Occipital lobe (tissue), 2 donors: Measurements from ENCODE around the gene ALPG. TPM values are rescaled to one million over a fixed set of nuclear protein-coding genes. Genes with fewer than 3 reads are reported as not detected.
"Not testable (repeated sequence)": the region's sequence is repeated elsewhere in the genome, so short reads cannot be mapped to it uniquely, and the experiment has no call there.

Experiments
- DNase-seq: peaks from one replicate; lab custom pipeline; 2025; lab: John Stamatoyannopoulos, UW
- total RNA-seq: library from RNA; depleted of rRNA; stranded (reverse); fragments of >200 nt; gene quantifications from one replicate; pipeline ENCODE4 v1.2.3, GENCODE V29; 2014

Gene ALPG
- total RNA-seq, 1 donor from 2014 or later: not detected

DNA sequence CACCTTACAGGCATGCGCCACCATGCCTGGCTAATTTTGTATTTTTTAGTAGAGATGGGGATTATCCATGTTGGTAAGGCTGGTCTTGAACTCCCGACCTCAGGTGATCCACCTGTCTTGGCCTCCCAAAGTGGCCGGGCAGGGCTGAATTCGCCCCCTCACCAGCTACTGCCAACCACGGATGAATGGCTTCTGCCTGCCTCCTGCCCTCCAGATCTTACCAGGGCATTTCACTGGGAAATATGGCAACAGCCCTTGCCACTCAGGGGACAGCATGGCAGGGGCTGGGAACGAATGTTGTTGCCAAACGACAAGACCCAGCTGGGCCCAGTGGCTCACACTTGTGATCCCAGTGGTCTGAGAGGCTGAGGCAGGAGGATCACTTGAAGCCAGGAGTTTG, 29.9 kb upstream of the ALPG start:
- no peak for DNase-seq

- DNase-seq: no peak
Measured at GRCh38 chr2:232377319-232377718, 29.3 kb upstream of the ALPG start.

DNA sequence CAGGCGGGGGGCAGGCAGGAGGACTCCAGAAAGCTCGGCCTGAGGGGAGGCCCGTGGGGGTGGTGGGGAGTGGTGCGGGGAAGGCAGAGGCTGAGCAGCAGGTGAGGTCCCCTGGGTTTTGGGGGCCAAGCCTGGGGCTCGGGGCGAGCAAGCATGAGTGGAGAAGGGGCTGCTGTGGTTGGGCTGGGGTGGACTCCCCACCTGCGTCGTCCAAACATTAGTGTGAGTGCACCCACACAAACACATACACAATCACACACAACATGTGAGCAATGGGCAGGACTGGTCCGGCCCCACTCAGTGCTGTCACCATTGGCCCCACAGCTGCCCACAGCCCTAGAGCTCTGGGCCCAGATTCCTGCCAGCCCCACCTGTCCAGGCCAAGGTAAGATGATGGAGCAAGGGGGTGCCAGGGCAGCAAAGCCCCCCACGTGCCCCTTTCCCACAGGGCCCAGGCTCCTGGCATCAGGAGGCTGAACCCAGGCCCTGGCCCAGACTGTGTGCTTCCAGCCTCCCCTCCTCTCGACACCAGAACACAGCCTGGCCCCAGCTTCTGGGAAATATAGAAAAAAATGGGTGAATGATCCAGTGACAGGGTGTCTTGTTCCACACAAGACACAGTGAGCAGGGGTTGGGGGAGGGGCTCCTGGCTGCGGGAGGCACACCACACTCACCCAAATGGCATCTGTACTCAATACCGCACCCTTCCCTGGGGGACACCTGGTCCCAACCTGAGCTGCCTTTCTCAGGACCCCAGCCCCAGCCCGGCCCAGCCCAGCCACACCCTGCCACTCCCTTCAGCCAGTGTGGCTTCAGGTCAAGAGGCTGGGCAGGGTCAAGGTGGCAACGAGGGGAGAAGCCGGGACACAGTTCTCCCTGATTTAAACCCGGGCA, 28.6 kb upstream of the ALPG start:
- no peak for DNase-seq

DNA sequence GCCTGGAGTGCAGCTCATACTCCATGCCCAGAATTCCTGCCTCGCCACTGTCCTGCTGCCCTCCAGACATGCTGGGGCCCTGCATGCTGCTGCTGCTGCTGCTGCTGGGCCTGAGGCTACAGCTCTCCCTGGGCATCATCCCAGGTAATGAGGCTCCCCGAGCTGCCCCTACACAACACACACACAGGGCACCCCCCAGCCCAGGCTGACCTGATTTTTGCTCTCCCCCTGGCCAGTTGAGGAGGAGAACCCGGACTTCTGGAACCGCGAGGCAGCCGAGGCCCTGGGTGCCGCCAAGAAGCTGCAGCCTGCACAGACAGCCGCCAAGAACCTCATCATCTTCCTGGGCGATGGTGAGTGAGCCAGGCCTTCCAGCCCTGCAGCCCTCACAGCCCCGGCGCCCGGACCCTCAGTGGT, 27.9 kb upstream of the ALPG start, which contains the start of gene ALPP:
ALPP (plus strand) TSS at position 17 of the 417 bp plus-strand sequence; CDS start at position 69, 52 bp downstream.
- DNase-seq: not testable (repeated sequence)

DNA sequence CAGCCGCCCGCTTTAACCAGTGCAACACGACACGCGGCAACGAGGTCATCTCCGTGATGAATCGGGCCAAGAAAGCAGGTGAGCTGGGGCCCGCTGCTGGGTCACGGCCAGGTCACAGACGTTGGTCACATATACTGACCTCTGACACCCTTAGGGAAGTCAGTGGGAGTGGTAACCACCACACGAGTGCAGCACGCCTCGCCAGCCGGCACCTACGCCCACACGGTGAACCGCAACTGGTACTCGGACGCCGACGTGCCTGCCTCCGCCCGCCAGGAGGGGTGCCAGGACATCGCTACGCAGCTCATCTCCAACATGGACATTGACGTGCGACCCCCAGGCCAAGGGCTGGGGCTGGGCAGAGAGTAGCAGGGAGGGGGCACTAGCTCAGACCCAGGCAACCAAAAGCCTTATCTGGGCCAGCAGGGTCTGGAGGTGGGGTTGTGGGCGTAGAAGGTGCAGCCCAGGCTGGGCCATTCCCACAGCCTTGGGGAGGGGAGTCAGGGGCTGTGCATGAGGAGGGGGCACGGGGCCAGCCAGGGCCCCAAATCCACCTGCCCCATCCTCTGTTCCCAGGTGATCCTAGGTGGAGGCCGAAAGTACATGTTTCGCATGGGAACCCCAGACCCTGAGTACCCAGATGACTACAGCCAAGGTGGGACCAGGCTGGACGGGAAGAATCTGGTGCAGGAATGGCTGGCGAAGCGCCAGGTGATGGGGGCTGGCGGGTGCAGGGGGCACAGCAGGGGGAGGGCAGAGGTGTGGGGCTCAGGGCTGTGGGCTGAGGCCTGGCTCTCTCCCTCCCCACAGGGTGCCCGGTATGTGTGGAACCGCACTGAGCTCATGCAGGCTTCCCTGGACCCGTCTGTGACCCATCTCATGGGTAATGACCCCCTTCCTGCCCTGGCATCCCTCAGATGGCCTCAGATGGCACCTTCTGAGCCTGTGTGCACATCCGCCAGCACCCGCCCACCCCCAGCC, 26.7 kb upstream of the ALPG start:
- not testable (repeated sequence) for DNase-seq

DNA sequence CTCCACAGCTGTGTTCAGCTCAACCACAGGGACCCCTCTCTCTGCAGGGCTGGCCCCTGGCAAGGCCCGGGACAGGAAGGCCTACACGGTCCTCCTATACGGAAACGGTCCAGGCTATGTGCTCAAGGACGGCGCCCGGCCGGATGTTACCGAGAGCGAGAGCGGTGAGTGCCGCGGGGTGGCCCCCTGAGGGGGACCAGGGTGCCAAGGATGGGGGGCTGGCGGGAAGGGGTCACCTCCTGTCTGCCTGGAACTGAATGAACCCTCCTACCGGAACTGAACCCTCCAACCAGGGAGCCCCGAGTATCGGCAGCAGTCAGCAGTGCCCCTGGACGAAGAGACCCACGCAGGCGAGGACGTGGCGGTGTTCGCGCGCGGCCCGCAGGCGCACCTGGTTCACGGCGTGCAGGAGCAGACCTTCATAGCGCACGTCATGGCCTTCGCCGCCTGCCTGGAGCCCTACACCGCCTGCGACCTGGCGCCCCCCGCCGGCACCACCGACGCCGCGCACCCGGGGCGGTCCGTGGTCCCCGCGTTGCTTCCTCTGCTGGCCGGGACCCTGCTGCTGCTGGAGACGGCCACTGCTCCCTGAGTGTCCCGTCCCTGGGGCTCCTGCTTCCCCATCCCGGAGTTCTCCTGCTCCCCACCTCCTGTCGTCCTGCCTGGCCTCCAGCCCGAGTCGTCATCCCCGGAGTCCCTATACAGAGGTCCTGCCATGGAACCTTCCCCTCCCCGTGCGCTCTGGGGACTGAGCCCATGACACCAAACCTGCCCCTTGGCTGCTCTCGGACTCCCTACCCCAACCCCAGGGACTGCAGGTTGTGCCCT, 25.2 kb upstream of the ALPG start:
- DNase-seq: not testable (repeated sequence)

GRCh38 chr2:232382331-232383225, 24.1 kb upstream of the ALPG start:
- DNase-seq: no peak

GRCh38 chr2:232384466-232384865, 22.2 kb upstream of the ALPG start:
- no peak for DNase-seq

DNA sequence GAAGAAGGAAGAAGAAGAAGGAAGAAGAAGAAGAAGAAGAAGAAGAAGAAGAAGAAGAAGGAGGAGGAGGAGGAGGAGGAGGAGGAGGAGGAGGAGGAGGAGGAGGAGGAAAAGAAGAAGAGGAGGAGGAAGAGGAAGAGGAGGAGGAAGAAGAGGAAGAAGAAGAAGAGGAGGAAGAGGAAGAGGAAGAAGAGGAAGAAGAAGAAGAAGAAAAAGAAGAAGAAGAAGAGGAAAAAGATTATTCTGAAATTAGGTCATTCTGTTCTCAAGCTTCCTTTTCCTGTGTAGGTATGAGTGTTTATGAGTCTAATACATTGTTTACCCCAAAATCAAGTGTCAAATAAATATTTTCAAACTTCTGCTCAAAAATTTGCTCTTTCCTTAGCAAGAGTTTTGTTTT, 21.6 kb upstream of the ALPG start:
- DNase-seq: not testable (repeated sequence)

DNA sequence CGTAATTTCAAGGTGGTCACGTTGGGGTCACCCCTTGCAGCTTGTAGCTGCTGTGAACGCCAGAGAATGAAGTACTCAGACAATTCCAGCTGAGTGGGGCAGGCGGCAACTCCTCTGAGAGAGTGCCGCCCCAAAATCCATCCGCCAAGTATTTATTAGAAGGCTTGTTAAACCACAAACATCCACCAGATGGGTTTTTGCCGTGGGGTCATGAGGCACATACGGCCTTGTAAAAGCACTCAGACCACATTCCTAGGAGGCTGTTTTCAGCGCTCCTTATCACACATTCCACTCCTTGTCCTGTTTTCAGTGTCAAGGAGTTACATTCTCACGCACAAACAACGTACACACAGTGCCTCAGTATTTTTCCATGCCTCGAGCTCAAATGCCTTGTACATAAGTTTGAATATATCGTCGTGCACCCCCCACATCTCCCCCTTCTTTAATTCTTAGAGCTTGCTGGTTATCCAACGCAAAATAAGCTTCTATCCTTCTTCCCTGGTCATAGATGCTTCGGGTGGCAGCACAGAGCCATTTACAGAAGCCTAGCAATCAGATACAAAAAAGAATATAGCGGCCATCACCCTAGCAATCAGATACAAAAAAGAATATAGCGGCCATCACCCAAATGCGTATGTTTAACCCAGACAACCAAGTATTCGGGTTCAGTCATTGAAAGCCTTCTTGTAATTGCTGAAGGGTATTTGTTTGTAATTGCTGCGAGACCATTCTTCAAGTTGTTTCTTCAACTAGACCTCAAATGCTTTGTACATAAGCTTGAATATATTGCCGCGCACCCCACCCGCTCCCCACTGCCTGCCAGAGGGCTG, 20.8 kb upstream of the ALPG start:
- DNase-seq: no peak

DNA sequence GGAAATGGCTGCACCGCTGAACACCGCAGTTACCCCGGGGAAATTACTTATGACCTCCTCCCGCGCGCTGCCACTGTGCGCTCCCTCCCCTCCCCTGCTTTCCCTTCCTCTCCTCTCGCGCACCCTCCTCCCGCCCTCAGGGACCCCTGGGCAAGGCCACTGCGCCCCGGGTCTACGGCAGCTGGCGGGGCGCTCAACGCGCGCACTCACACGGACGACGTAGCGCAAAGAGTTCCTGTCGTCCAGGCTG, 20.2 kb upstream of the ALPG start:
- DNase-seq: no peak

GRCh38 chr2:232386740-232387450, 19.7 kb upstream of the ALPG start:
- no peak for DNase-seq

DNA sequence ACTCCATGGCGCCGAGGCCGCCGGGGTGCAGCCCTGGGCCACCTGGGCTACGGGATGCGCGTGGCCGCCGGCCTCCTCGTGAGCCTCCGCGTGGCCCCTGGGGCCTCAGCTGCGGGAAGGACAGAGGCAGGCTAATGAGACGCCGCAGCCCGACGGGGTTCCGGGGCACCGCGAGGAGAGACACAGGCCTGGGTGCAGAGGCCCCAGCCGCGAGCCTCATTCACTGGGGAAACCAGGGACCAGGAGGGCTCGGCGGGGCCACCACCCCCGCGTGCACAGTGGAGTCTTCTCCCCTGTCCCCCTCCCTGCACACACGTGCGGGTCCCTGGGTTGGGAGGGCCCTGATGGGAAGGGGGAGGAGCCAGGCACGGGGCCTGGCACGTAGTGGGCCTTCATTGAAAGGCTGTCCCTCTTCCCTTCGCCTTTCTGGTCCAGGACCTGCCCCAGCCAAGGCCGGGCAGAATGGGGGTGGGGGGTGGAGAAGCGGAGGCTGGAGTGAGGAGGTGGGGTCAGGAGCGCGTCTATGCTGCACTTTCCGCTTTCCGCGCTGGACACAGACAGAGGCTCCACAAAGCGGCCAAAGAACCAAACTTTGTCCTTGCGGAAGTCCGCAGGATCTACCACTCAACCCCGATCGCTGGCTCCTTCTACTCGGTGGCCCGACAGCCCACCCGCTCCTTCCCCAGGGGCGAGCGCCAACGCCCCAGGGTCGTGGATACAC, 19.0 kb upstream of the ALPG start:
- no peak for DNase-seq

- no peak for DNase-seq
Measured at GRCh38 chr2:232388324-232388891, 18.2 kb upstream of the ALPG start.

GRCh38 chr2:232389327-232389726, 17.3 kb upstream of the ALPG start:
- DNase-seq: no peak

DNA sequence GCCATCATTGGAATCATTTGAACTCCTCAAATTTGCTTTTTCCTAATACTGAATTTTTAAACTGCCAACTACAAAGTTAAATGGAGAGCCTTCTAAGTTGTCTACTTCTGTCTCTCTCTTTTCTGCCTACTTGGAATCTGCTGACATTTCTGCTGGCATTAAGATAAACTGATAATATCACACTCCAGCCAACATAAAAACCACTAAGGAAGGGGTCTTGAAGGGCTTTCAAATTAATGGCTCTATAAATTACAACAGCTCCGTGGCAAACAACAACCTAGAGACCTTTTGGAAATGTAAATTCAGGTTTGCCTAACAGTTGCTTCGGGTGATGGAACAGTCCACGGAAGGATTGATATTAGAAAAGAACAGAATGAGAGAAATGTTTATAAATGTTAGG, 16.0 kb upstream of the ALPG start:
- DNase-seq: no peak

- no peak for DNase-seq
Measured at GRCh38 chr2:232393556-232393955, 13.1 kb upstream of the ALPG start.

GRCh38 chr2:232394431-232394830, 12.2 kb upstream of the ALPG start:
- DNase-seq: not testable (repeated sequence)
